HEK293 (cell line): ENCODE data around the gene CDPF1.
A peak's percentile ranks its signal among the peaks of the same experiment; 100 is the strongest.

Experiments used
- CTCF ChIP-seq: fragments of 450-650 bp; formaldehyde crosslinking; IDR thresholded peaks from 2 replicates; pipeline ENCODE4 v1.5.1; 2016; ENCODE audit warnings: missing biosample characterization, missing genetic modification characterization
- EGR2 ChIP-seq: fragments of 450-650 bp; formaldehyde crosslinking; IDR thresholded peaks from 2 replicates; pipeline ENCODE4 v1.5.1; 2016; ENCODE audit warnings: low read depth, missing biosample characterization, missing genetic modification characterization
- HOXC10 ChIP-seq: sonication (generic); formaldehyde crosslinking; IDR thresholded peaks from 2 replicates; pipeline ENCODE4 v1.8.1; 2023; ENCODE audit warnings: mild to moderate bottlenecking, missing genetic modification reagents
- KLF1 ChIP-seq: fragments of 450-650 bp; formaldehyde crosslinking; IDR thresholded peaks from 2 replicates; pipeline ENCODE4 v1.5.1; 2016; ENCODE audit warnings: missing biosample characterization, missing genetic modification characterization
- KLF7 ChIP-seq: fragments of 450-650 bp; formaldehyde crosslinking; IDR thresholded peaks from 2 replicates; pipeline ENCODE4 v1.5.1; 2016; ENCODE audit warnings: missing biosample characterization, missing genetic modification characterization, borderline replicate concordance
- KLF8 ChIP-seq: fragments of 450-650 bp; formaldehyde crosslinking; IDR thresholded peaks from 2 replicates; pipeline ENCODE4 v1.5.1; 2016; ENCODE audit warnings: missing biosample characterization, missing genetic modification characterization
- MEIS1 ChIP-seq: sonication (generic); formaldehyde crosslinking; IDR thresholded peaks from 2 replicates; pipeline ENCODE4 v1.8.1; 2022; ENCODE audit warnings: missing genetic modification reagents, mild to moderate bottlenecking, borderline replicate concordance
- SP7 ChIP-seq: fragments of 450-650 bp; formaldehyde crosslinking; IDR thresholded peaks from 2 replicates; pipeline ENCODE4 v1.5.1; 2016; ENCODE audit warnings: missing biosample characterization, missing genetic modification characterization
- TRIM28 ChIP-seq: IDR thresholded peaks from 2 replicates; pipeline ENCODE4 v1.6.1; 2011; ENCODE audit warnings: low read length, control low read depth, borderline replicate concordance
- ZBTB7A ChIP-seq: fragments of 450-650 bp; formaldehyde crosslinking; IDR thresholded peaks from 2 replicates; pipeline ENCODE4 v1.5.1; 2016; ENCODE audit warnings: low read depth, missing biosample characterization, missing genetic modification characterization
- ZFHX2 ChIP-seq: fragments of 450-650 bp; formaldehyde crosslinking; conservative IDR thresholded peaks from 2 replicates; pipeline ENCODE4 v1.5.1; 2016; ENCODE audit warnings: missing biosample characterization, missing genetic modification characterization
- ZNF112 ChIP-seq: fragments of 450-650 bp; formaldehyde crosslinking; IDR thresholded peaks from 2 replicates; pipeline ENCODE4 v1.5.0; 2017; ENCODE audit warnings: missing biosample characterization, missing genetic modification characterization
- ZNF133 ChIP-seq: fragments of 450-650 bp; formaldehyde crosslinking; IDR thresholded peaks from 2 replicates; pipeline ENCODE4 v1.5.1; 2016; ENCODE audit warnings: missing biosample characterization, missing genetic modification characterization
- ZNF157 ChIP-seq: fragments of 450-650 bp; formaldehyde crosslinking; IDR thresholded peaks from 2 replicates; pipeline ENCODE4 v1.5.1; 2016; ENCODE audit warnings: missing biosample characterization, missing genetic modification characterization
- ZNF2 ChIP-seq: fragments of 450-650 bp; formaldehyde crosslinking; IDR thresholded peaks from 2 replicates; pipeline ENCODE4 v1.5.1; 2016; ENCODE audit warnings: missing biosample characterization, missing genetic modification characterization
- ZNF274 ChIP-seq, 2 experiments: fragments of 200-500 bp in 1 of 2; fragments of 450-650 bp in 1 of 2; sonication (Bioruptor generic) in 1 of 2; formaldehyde crosslinking in 1 of 2; IDR thresholded peaks; 2 replicates each; pipeline versions ENCODE4 v1.5.1 to v1.6.1; 2014 to 2016; ENCODE audit warnings: borderline replicate concordance in 1 of 2, inconsistent platforms in 1 of 2, low read length in 1 of 2, missing biosample characterization in 1 of 2, missing genetic modification characterization in 1 of 2
- ZNF292 ChIP-seq: fragments of 450-650 bp; formaldehyde crosslinking; IDR thresholded peaks from 2 replicates; pipeline ENCODE4 v1.5.1; 2016; ENCODE audit warnings: low read depth, missing biosample characterization, missing genetic modification characterization, borderline replicate concordance
- ZNF335 ChIP-seq: fragments of 450-650 bp; formaldehyde crosslinking; conservative IDR thresholded peaks from 2 replicates; pipeline ENCODE4 v1.5.1; 2016; ENCODE audit warnings: missing biosample characterization, missing genetic modification characterization
- ZNF341 ChIP-seq: fragments of 450-650 bp; formaldehyde crosslinking; IDR thresholded peaks from 2 replicates; pipeline ENCODE4; 2016; ENCODE audit warnings: low read depth, missing biosample characterization, missing genetic modification characterization
- ZNF350 ChIP-seq: fragments of 450-650 bp; formaldehyde crosslinking; IDR thresholded peaks from 2 replicates; pipeline ENCODE4 v1.5.0; 2017; ENCODE audit warnings: missing biosample characterization, mild to moderate bottlenecking, missing genetic modification characterization
- ZNF530 ChIP-seq: fragments of 450-650 bp; formaldehyde crosslinking; IDR thresholded peaks from 2 replicates; pipeline ENCODE4 v1.5.1; 2016; ENCODE audit warnings: low read depth, missing biosample characterization, missing genetic modification characterization
- ZNF747 ChIP-seq: fragments of 450-650 bp; formaldehyde crosslinking; IDR thresholded peaks from 2 replicates; pipeline ENCODE4 v1.5.1; 2016; ENCODE audit warnings: missing biosample characterization, missing genetic modification characterization
- TF ChIP-seq, protein P1 (sequence below): fragments of 450-650 bp; formaldehyde crosslinking; IDR thresholded peaks from 2 replicates; pipeline ENCODE4 v1.5.1; 2016; ENCODE audit warnings: missing biosample characterization, missing genetic modification characterization
- TF ChIP-seq, protein P2 (sequence below): fragments of 450-650 bp; formaldehyde crosslinking; IDR thresholded peaks from 2 replicates; pipeline ENCODE4 v1.5.1; 2016; ENCODE audit warnings: missing biosample characterization, missing genetic modification characterization
- TF ChIP-seq, protein P3 (sequence below): fragments of 450-650 bp; formaldehyde crosslinking; IDR thresholded peaks from 2 replicates; pipeline ENCODE4 v1.5.0; 2017; ENCODE audit warnings: missing biosample characterization, missing genetic modification characterization, borderline replicate concordance
- TF ChIP-seq, protein P4 (sequence below): fragments of 450-650 bp; formaldehyde crosslinking; optimal IDR thresholded peaks from 2 replicates; pipeline ENCODE3; 2016; ENCODE audit warnings: missing biosample characterization, mild to moderate bottlenecking, missing genetic modification characterization
- TF ChIP-seq, protein P5 (sequence below): fragments of 450-650 bp; formaldehyde crosslinking; IDR thresholded peaks from 2 replicates; pipeline ENCODE4 v1.5.1; 2016; ENCODE audit warnings: missing biosample characterization, missing genetic modification characterization, borderline replicate concordance

CDPF1 gene

DNA sequence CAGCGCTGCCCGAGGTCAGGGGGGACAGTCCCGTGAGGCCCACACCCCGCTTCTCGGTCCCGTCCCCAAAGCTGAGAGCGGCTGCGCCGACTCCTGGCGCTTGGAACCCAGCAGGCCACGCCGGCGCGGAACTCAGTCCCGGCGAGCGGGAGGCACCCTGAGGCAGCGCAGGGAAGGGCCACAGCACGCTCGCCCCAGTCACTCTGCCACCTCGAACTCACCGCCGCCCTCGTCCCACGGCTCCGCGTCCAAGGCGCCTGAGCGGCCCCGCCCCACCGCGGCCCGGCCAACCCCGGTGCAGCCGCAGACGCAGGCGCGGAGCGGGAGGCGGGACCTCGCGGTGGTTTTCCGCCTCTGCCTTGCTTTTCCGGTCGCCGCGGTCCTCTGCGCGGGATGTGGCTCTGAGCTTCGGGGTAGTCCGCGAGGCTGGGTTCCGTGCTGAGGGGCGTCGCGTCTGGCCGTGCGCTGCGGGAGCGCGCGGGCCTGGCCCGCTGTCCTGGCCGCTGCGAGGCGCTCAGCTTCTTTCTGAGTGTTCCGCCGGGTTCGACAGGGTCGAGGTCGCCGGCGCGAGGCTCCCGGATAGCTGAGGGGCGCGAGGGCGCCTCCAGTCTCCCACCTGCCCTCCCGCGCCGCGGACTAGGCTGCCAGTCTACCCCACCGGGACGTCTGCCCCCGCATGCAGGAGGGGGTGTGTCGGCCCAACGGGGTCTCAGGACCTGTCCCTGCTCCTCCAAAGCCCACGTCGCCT, at the start of gene CDPF1 (continued):
- TF ChIP-seq ZNF133 (tag by site-specific recombination) (0 out of 2 replicates have a peak, but pooled peaks have one; percentile 12), ZBTB7A (tag by site-specific recombination) (peak; percentile 29; the same call in 1 of the 2 replicates), ZNF2 (tag by site-specific recombination) (0 out of 2 replicates have a peak, but pooled peaks have one; percentile 55), CTCF (tag by site-specific recombination) (peak; percentile 77), EGR2 (tag by site-specific recombination) (0 out of 2 replicates have a peak, but pooled peaks have one; percentile 33), ZNF530 (tag by site-specific recombination) (no peak), KLF1 (tag by site-specific recombination) (peak; percentile 45; the same call in 1 of the 2 replicates), KLF8 (tag by site-specific recombination) (peak; percentile 60; the same call in 1 of the 2 replicates), ZNF274 (IDR thresholded peaks at IDR 0.05; ENCODE audit: low read length) (no peak), ZNF274 (tag by site-specific recombination; IDR thresholded peaks at IDR 0.05; ENCODE audit: borderline replicate concordance) (no peak), ZFHX2 (tag by site-specific recombination) (peak; percentile 66), MEIS1 (no peak), TRIM28 (0 out of 2 replicates have a peak, but pooled peaks have one; percentile 49), ZNF112 (tag by site-specific recombination) (no peak), ZNF350 (no peak), KLF7 (no peak; the same call in 1 of the 2 replicates), ZNF341 (tag by site-specific recombination) (peak; percentile 55), ZNF335 (peak; percentile 98), ZNF747 (tag by site-specific recombination) (no peak), SP7 (tag by site-specific recombination) (peak; percentile 72), ZNF292 (tag by site-specific recombination) (no peak), HOXC10 (0 out of 2 replicates have a peak, but pooled peaks have one; percentile 86), ZNF157 (no peak)
- TF ChIP-seq, protein P1, sequence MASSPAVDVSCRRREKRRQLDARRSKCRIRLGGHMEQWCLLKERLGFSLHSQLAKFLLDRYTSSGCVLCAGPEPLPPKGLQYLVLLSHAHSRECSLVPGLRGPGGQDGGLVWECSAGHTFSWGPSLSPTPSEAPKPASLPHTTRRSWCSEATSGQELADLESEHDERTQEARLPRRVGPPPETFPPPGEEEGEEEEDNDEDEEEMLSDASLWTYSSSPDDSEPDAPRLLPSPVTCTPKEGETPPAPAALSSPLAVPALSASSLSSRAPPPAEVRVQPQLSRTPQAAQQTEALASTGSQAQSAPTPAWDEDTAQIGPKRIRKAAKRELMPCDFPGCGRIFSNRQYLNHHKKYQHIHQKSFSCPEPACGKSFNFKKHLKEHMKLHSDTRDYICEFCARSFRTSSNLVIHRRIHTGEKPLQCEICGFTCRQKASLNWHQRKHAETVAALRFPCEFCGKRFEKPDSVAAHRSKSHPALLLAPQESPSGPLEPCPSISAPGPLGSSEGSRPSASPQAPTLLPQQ (tag by site-specific recombination): peak; percentile 86; the same call in 1 of the 2 replicates
- TF ChIP-seq, protein P2, sequence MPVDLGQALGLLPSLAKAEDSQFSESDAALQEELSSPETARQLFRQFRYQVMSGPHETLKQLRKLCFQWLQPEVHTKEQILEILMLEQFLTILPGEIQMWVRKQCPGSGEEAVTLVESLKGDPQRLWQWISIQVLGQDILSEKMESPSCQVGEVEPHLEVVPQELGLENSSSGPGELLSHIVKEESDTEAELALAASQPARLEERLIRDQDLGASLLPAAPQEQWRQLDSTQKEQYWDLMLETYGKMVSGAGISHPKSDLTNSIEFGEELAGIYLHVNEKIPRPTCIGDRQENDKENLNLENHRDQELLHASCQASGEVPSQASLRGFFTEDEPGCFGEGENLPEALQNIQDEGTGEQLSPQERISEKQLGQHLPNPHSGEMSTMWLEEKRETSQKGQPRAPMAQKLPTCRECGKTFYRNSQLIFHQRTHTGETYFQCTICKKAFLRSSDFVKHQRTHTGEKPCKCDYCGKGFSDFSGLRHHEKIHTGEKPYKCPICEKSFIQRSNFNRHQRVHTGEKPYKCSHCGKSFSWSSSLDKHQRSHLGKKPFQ (tag by site-specific recombination): no peak
- TF ChIP-seq, protein P3, sequence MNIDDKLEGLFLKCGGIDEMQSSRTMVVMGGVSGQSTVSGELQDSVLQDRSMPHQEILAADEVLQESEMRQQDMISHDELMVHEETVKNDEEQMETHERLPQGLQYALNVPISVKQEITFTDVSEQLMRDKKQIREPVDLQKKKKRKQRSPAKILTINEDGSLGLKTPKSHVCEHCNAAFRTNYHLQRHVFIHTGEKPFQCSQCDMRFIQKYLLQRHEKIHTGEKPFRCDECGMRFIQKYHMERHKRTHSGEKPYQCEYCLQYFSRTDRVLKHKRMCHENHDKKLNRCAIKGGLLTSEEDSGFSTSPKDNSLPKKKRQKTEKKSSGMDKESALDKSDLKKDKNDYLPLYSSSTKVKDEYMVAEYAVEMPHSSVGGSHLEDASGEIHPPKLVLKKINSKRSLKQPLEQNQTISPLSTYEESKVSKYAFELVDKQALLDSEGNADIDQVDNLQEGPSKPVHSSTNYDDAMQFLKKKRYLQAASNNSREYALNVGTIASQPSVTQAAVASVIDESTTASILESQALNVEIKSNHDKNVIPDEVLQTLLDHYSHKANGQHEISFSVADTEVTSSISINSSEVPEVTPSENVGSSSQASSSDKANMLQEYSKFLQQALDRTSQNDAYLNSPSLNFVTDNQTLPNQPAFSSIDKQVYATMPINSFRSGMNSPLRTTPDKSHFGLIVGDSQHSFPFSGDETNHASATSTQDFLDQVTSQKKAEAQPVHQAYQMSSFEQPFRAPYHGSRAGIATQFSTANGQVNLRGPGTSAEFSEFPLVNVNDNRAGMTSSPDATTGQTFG (tag by site-specific recombination): no peak
- TF ChIP-seq, protein P4, sequence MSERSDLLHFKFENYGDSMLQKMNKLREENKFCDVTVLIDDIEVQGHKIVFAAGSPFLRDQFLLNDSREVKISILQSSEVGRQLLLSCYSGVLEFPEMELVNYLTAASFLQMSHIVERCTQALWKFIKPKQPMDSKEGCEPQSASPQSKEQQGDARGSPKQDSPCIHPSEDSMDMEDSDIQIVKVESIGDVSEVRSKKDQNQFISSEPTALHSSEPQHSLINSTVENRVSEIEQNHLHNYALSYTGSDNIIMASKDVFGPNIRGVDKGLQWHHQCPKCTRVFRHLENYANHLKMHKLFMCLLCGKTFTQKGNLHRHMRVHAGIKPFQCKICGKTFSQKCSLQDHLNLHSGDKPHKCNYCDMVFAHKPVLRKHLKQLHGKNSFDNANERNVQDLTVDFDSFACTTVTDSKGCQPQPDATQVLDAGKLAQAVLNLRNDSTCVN (tag by site-specific recombination): peak; percentile 94
- TF ChIP-seq, protein P5, sequence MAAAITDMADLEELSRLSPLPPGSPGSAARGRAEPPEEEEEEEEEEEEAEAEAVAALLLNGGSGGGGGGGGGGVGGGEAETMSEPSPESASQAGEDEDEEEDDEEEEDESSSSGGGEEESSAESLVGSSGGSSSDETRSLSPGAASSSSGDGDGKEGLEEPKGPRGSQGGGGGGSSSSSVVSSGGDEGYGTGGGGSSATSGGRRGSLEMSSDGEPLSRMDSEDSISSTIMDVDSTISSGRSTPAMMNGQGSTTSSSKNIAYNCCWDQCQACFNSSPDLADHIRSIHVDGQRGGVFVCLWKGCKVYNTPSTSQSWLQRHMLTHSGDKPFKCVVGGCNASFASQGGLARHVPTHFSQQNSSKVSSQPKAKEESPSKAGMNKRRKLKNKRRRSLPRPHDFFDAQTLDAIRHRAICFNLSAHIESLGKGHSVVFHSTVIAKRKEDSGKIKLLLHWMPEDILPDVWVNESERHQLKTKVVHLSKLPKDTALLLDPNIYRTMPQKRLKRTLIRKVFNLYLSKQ (tag by site-specific recombination): no peak
